Measurements from ENCODE around the gene PTH1R. TPM values are rescaled to one million over a fixed set of nuclear protein-coding genes. Genes with fewer than 3 reads are reported as not detected.

The PTH1R gene
- total RNA-seq, 2 donors from 2014 or later: 1.3 to 10.8 TPM

DNA sequence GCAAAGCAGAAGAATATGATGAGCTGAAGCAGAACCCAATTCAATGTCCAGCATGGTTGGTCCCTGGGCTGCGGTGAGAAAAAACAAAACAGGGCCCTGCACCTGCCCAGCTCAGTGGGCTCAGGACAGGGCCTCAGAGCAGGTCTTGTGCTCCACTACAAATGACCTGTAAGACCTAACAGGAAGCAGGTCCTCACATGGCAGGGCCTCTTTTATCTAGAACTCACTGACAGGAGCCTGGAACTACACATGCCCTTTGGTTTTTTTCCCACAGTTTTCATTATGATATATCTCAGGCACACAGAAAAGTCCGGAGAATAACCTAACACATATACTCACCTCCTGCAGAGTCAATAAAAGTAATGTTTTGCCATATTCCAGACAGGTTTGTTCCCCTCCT is 60.6 kb downstream of the PTH1R start:
- Histone ChIP-seq H3K9me3 (no peaks in the 10 kb centered on the region), H3K27me3 (replicated peaks; ENCODE audit: insufficient read depth) (no peaks in the 10 kb centered on the region), H3K4me3 (no peak overlapping the region), H3K27ac (no peak overlapping the region), H3K36me3 (no peaks in the 10 kb centered on the region), H3K4me1 (replicated peaks) (no peaks in the 10 kb centered on the region)
- no peak for DNase-seq (ENCODE audit: low spot score)
- intact Hi-C loops (cut with DNase I): no loop called here
- no peak for TF ChIP-seq POLR2AphosphoS5 (IDR thresholded peaks at IDR 0.05)
- no peak for TF ChIP-seq POLR2A (IDR thresholded peaks at IDR 0.05)
- TF ChIP-seq, protein P1, sequence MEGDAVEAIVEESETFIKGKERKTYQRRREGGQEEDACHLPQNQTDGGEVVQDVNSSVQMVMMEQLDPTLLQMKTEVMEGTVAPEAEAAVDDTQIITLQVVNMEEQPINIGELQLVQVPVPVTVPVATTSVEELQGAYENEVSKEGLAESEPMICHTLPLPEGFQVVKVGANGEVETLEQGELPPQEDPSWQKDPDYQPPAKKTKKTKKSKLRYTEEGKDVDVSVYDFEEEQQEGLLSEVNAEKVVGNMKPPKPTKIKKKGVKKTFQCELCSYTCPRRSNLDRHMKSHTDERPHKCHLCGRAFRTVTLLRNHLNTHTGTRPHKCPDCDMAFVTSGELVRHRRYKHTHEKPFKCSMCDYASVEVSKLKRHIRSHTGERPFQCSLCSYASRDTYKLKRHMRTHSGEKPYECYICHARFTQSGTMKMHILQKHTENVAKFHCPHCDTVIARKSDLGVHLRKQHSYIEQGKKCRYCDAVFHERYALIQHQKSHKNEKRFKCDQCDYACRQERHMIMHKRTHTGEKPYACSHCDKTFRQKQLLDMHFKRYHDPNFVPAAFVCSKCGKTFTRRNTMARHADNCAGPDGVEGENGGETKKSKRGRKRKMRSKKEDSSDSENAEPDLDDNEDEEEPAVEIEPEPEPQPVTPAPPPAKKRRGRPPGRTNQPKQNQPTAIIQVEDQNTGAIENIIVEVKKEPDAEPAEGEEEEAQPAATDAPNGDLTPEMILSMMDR (IDR thresholded peaks at IDR 0.05): no peak
- 97% methylated on average over 2 of the region's 2 CpGs for WGBS

DNA sequence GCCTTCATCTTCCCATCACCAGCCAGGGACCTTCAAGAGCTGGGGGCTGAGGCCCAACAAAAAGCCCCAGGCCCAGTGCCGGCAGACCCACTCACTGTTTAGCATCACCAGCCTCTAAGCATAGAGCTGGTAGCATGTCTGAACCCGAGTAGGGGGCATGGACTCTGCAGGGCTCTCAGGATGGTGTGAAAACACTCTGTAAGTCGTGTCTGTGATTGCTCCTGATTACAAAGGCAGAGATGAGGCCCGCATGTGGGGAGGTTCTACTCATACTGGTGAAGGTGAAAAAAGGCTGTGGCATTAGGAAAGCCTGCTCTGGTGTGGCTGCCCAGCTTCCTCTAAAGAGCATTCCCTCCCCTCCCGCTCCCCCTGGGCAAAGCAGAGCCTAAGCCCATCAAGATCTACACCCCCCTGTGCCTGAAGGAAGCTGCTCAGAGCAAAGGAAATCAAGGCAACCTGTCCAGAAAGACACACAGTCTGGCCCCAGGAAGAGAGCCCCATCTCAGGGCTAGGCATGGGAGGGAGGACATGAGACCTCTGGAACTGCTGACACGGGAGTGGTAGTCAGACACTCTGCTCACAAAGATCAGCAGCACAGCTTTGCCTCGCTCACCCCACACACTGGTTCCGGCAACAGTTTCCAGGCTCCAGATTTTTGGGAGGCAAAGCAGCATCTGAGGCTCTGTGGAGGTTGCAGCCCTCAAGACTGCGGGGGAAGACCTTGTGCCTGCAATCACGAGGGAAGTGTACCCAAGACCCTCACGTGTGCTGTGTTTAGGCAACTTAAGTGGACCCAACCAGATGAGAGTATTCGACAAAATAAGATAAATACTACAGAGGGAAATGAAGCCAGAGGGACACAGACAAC is 62.3 kb downstream of the PTH1R start:
- Histone ChIP-seq H3K4me1 (replicated peaks) (no peaks in the 10 kb centered on the region), H3K27me3 (replicated peaks; ENCODE audit: insufficient read depth) (no peaks in the 10 kb centered on the region), H3K4me3 (no peak overlapping the region), H3K27ac (no peak overlapping the region), H3K36me3 (no peaks in the 10 kb centered on the region), H3K9me3 (no peaks in the 10 kb centered on the region)
- intact Hi-C loops (cut with DNase I): no loop called here
- no peak for DNase-seq (ENCODE audit: low spot score)
- TF ChIP-seq, protein P1 (IDR thresholded peaks at IDR 0.05): no peak
- no peak for TF ChIP-seq POLR2AphosphoS5 (IDR thresholded peaks at IDR 0.05)
- TF ChIP-seq POLR2A (IDR thresholded peaks at IDR 0.05): no peak
- WGBS: 73% methylated on average over 12 of the region's 12 CpGs

DNA sequence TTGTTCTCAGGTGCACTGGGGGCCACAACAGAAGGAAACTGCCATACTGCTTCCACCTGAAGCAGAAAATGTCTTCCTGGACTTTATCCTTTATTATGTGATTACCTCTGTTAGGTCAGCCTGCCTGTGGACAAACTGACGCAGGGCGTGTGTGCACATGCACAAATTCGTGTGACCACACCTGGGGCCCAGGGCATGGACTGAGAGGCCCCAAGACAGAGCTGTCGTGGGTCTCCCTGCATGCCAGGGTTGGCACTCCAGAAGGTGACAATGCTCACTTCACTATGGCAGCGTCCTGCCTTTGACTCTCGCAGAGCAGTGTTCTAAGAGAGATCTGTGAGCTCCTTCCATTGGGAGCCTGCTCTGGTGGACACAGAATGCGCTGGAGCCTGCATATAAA is 64.6 kb downstream of the PTH1R start:
- WGBS: 81% methylated on average over 7 of the region's 7 CpGs
- Histone ChIP-seq H3K27me3 (replicated peaks; ENCODE audit: insufficient read depth) (no peaks in the 10 kb centered on the region), H3K4me3 (no peak overlapping the region), H3K36me3 (no peaks in the 10 kb centered on the region), H3K27ac (no peak overlapping the region), H3K9me3 (no peaks in the 10 kb centered on the region), H3K4me1 (replicated peaks) (peaks cover 2% of the 10 kb centered on the region)
- TF ChIP-seq POLR2A (IDR thresholded peaks at IDR 0.05) (no peak), POLR2AphosphoS5 (IDR thresholded peaks at IDR 0.05) (no peak)
- TF ChIP-seq, protein P1 (IDR thresholded peaks at IDR 0.05): no peak
- DNase-seq (ENCODE audit: low spot score): no peak
- intact Hi-C loops (cut with DNase I): no loop called here

DNA sequence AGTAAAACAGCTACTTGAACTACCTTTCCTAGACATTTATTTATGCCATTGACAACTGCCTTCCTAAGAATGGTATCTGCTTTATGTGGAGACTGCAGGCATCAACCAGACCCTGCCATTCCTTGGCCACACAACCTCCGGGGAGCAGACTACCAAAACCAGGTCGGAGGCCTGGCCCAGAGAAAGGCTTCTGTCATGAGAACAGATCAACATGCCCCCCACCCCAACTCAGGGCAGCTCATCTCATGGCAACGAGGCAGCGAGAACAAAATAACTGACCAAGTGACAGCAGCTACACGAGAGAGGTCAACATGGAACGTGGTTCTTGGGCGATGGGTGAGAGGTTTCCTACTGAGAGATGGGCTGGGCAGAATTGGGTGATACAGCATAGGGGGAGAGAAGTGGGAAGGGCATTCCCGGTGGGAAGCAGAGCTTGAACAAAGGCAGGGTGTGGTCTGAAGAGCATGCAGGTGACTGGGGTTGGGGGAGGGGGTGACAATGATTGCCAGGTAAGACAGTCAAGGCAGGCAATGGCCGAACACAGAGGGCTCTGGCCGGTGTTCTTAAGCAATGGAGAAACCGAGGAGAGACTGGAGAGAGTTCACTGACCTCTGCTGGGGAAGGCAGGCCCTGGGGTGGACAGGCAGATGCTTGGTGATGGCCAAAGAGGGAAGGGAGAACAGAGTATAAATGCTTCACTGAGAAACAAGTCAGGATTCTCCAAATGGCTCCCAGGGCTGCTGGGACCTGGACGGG is 65.1 kb downstream of the PTH1R start:
- Histone ChIP-seq H3K27ac (no peak overlapping the region), H3K36me3 (no peaks in the 10 kb centered on the region), H3K4me3 (no peak overlapping the region), H3K4me1 (replicated peaks) (peaks cover 8% of the 10 kb centered on the region), H3K9me3 (no peaks in the 10 kb centered on the region), H3K27me3 (replicated peaks; ENCODE audit: insufficient read depth) (no peaks in the 10 kb centered on the region)
- intact Hi-C loops (cut with DNase I): no loop called here
- TF ChIP-seq, protein P1 (IDR thresholded peaks at IDR 0.05): no peak
- TF ChIP-seq POLR2A (IDR thresholded peaks at IDR 0.05): no peak
- no peak for TF ChIP-seq POLR2AphosphoS5 (IDR thresholded peaks at IDR 0.05)
- 80% methylated on average over 12 of the region's 12 CpGs for WGBS
- no peak for DNase-seq (ENCODE audit: low spot score)

Data from prostate gland (tissue), 2 donors.